ENCODE results near the gene WNT11. TPM values are rescaled to one million over a fixed set of nuclear protein-coding genes. Genes with fewer than 3 reads are reported as not detected.

Gene WNT11
- total RNA-seq (2021; fragmentation: NEBNext Ultra II Directional; extraction: Animal tissue kit (Norgen Biotek cat#: 25700)), result not detected
- long read RNA-seq, result 0 reads

GRCh38 chr11:76206327-76207081, at the start of gene WNT11:
TSS of gene WNT11 (minus strand) at chr11:76206502. CDS start at chr11:76206407, 95 bp downstream.
- no peaks in the 10 kb centered on the region for H3K36me3 Mint-ChIP-seq (ENCODE audit: low read depth)
- no peak within 1 kb of the TSS for H3K27ac Mint-ChIP-seq
- H3K9me3 Mint-ChIP-seq, result no peaks in the 10 kb centered on the region
- H3K4me3 Mint-ChIP-seq, result peak within 1 kb of the TSS; percentile 83
- H3K27me3 Mint-ChIP-seq (ENCODE audit: insufficient read depth), result peaks cover 52% of the 10 kb centered on the region
- H3K4me1 Mint-ChIP-seq (ENCODE audit: low read depth), result peaks cover 13% of the 10 kb centered on the region; the same call in 1 of the 2 replicates
- no peak for DNase-seq
- TF ChIP-seq CTCF (IDR thresholded peaks at IDR 0.05), result no peak

- H3K4me3 Mint-ChIP-seq, result no peak overlapping the region
- peaks cover 10% of the 10 kb centered on the region; the same call in 1 of the 2 replicates for H3K9me3 Mint-ChIP-seq
Measured at GRCh38 chr11:76253416-76253815, 47.1 kb upstream of the WNT11 start.

GRCh38 chr11:76252631-76253070, 46.3 kb upstream of the WNT11 start:
- H3K9me3 Mint-ChIP-seq, result peaks cover 10% of the 10 kb centered on the region; the same call in 1 of the 2 replicates
- H3K27ac Mint-ChIP-seq, result no peak overlapping the region
- H3K4me3 Mint-ChIP-seq, result no peak overlapping the region
- DNase-seq, result no peak
- peaks cover 41% of the 10 kb centered on the region for H3K27me3 Mint-ChIP-seq (ENCODE audit: insufficient read depth)
- no peaks in the 10 kb centered on the region for H3K36me3 Mint-ChIP-seq (ENCODE audit: low read depth)
- no peak for TF ChIP-seq CTCF (IDR thresholded peaks at IDR 0.05)
- H3K4me1 Mint-ChIP-seq (ENCODE audit: low read depth), result no peaks in the 10 kb centered on the region

More at GRCh38 chr11:76253416-76253815, 47.1 kb upstream of the WNT11 start:
- H3K27ac Mint-ChIP-seq, result no peak overlapping the region
- H3K36me3 Mint-ChIP-seq (ENCODE audit: low read depth), result no peaks in the 10 kb centered on the region
- H3K27me3 Mint-ChIP-seq (ENCODE audit: insufficient read depth), result peaks cover 45% of the 10 kb centered on the region
- TF ChIP-seq CTCF (IDR thresholded peaks at IDR 0.05), result no peak
- no peak for DNase-seq
- H3K4me1 Mint-ChIP-seq (ENCODE audit: low read depth), result no peaks in the 10 kb centered on the region

- TF ChIP-seq CTCF (IDR thresholded peaks at IDR 0.05), result no peak
- Mint-ChIP-seq H3K27ac (no peak overlapping the region), H3K4me1 (ENCODE audit: low read depth) (no peaks in the 10 kb centered on the region), H3K9me3 (peaks cover 10% of the 10 kb centered on the region; the same call in 1 of the 2 replicates), H3K36me3 (ENCODE audit: low read depth) (no peaks in the 10 kb centered on the region), H3K27me3 (ENCODE audit: insufficient read depth) (peaks cover 31% of the 10 kb centered on the region), H3K4me3 (no peak overlapping the region)
- DNase-seq, result no peak
Measured at GRCh38 chr11:76251576-76251975, 45.3 kb upstream of the WNT11 start.

GRCh38 chr11:76251226-76251575, 44.9 kb upstream of the WNT11 start:
- no peaks in the 10 kb centered on the region for H3K4me1 Mint-ChIP-seq (ENCODE audit: low read depth)
- TF ChIP-seq CTCF (IDR thresholded peaks at IDR 0.05), result no peak
- no peak overlapping the region for H3K27ac Mint-ChIP-seq
- peaks cover 27% of the 10 kb centered on the region for H3K27me3 Mint-ChIP-seq (ENCODE audit: insufficient read depth)
- H3K4me3 Mint-ChIP-seq, result no peak overlapping the region
- H3K36me3 Mint-ChIP-seq (ENCODE audit: low read depth), result no peaks in the 10 kb centered on the region
- DNase-seq, result no peak
- H3K9me3 Mint-ChIP-seq, result peaks cover 10% of the 10 kb centered on the region; the same call in 1 of the 2 replicates

All from HFFc6 (cell line).